Hematopoietic multipotent progenitor cell (in vitro differentiated cells): ENCODE data around the gene LITAFD. TPM values are rescaled to one million over a fixed set of nuclear protein-coding genes. Genes with fewer than 3 reads are reported as not detected.
A peak's percentile ranks its signal among the peaks of the same experiment; 100 is the strongest.
"Not testable (repeated sequence)": the region's sequence is repeated elsewhere in the genome, so short reads cannot be mapped to it uniquely, and the experiment has no call there.

Experiments
- DNase-seq, 3 donors: peaks; one replicate each; pipeline ENCODE4 v3.0.0-alpha.2; 2011 to 2015; ENCODE audit warnings: low read depth in 2 of 3, low spot score in 2 of 3
- total RNA-seq: library from RNA; depleted of rRNA; stranded (reverse); fragments of >200 nt; gene quantifications from one replicate; pipeline ENCODE4 v1.2.3, GENCODE V29; 2012

The LITAFD gene
- total RNA-seq, 1 donor = not detected

GRCh38 chr16:8916541-8917225, 34.5 kb downstream of the LITAFD start:
- peak in 1 of 3 donors; percentile 45 for DNase-seq

- not testable (repeated sequence) for DNase-seq
Measured at GRCh38 chr16:8917336-8917735, 35.2 kb downstream of the LITAFD start.

GRCh38 chr16:8919089-8919933, 37.2 kb downstream of the LITAFD start:
- no peak for DNase-seq

GRCh38 chr16:8919934-8920462, 37.8 kb downstream of the LITAFD start:
- no peak for DNase-seq

GRCh38 chr16:8920645-8921346, 38.6 kb downstream of the LITAFD start:
- no peak for DNase-seq

DNA sequence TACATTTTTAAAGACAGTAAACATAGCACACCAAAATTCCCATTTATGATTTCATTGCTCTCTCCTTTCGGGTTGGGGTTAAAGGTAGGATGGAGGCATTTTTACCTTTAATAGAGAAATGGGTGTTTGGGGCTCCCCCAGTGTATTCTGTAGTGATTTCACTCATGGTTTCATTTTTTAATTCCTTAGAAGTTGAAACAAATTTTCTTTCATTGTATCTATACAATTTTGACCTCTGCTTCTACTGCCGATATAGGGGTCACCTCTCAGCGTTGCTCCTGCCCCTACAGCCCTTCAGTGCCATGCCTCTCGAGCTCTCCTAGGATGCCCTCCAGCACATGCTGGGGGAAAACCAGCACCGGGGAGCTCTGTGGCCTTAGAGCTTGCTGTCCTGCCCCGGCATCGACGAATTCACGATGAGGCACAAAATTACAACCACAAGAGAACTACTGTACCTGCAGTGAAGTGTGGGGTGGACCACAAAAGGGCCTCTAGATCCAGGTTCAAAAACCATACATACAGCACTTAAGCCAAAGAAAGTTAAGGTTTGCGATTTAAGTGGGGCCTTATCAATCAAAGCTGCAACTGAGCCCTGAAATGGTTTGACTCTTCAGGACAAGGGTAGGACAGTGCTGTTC, 39.3 kb downstream of the LITAFD start:
- DNase-seq = no peak

- no peak for DNase-seq
Measured at GRCh38 chr16:8923199-8923598, 41.0 kb downstream of the LITAFD start.

DNA sequence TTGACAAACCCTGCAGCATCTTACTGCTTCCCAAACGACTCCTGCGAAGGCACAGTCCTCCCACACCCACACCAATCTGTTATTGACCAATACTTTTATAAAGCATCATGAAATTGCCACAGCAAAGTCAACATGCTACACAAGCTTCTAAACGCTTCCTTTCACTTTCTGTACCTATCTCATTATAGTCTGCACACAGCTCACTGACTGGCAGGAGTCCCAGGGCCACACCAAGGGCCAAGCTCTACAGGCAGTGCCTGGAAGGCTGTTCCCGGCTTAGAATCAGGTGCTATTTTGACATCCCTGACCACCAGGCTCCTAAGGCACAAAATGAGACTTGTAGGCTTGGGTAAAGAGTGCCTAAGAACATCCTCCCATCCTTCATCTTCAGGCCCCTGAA, 42.1 kb downstream of the LITAFD start:
- DNase-seq = no peak

DNA sequence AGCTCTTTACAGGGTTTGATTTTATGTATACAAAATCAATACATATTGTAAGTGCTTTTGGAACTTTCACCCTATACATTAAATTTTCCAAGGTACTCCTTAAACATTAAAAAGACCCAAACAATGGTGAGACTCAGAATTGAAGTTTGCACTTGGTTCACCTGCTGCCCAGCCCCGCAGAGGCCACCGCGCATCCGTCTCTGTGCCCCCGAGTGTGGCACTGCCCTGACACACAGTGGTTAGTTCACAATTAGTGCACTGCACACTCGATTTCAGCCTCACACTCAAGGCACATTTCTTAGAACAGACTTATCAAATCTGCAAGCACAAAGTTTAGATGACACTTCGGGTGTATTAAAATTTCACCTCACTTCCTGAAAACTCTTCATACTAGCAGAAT, 43.3 kb downstream of the LITAFD start:
- DNase-seq = no peak

GRCh38 chr16:8926827-8927226, 44.7 kb downstream of the LITAFD start:
- DNase-seq = no peak

DNA sequence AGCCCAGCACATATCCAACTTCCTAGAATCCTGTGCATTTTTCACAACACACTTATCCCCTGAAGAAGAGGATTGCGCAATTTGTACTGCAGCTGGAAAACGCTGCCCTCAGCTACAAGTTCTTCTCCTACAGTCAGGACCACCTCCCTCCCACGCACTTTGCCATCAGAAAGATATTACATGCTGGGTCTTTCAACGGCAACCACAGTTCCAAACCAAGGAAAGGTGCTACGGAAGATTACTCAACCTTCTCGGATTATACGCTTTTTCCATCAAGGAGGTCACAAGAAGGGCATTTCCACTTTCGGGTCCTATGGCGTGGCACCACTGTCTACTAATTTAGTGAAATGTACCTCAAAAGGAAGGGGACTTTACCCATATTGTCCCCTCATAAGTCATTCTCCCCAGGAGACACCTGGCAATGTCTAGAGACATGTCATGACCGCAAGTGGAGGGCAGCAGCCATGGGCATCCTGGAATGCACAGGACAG, 46.4 kb downstream of the LITAFD start:
- no peak for DNase-seq

DNA sequence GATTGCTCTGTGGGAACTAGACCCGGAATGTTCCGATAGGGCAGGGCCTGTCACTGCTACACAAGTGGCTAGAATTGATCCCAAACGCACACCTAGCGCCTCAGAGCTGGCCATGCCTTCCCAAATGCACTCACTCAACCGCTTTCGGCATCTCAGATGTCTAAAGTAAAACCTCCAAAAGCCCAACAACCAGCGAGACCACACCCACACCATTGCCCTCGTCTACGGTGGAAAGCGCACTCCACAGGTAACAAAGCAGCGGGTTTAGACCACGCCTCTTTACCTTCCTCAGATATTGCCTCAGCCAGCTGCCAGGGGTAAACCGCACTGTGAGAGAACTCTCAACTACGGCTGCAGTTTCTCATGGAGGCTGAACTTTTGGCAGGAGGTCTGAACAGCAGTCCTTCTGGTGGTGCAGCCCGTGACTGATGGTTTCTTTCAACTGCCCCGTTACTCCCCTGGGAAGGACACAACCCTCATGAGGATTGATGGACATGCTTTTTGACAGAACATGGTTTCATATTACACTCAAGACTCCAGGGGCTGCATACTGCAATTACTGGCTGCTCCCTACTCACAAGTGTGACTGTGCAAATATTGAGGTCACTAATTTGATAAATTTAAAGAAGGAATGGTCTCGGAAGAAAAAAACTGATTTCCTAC, 47.1 kb downstream of the LITAFD start:
- no peak for DNase-seq

DNA sequence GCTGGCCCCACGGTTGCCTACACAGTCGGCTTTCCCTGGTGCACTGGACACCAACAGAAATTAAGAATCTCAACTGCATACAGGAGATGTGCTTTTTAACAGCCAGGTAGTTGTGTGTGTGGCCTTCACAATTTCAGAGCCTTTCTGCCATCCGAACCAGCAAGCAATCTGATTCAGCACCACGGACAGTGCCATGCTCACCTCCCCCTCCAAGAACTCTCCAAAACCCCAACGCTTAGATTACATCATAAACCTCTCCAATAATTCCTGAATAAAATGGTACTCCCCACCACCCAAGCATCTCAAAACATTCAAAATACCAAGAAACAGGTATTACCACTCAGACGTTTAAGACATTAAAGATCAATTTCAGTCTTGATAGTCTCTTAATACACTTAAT, 49.7 kb downstream of the LITAFD start:
- DNase-seq = peak; percentile 30 to 63 (median 30)

- DNase-seq = no peak
Measured at GRCh38 chr16:8934601-8935000, 52.5 kb downstream of the LITAFD start.

Other genes with a start within 250 kb of the LITAFD start
- gene ABAT, start 207.7 kb upstream of the LITAFD start, total RNA-seq = 7.5 TPM
- gene TMEM186, start 84.7 kb upstream of the LITAFD start, total RNA-seq = 6.5 TPM
- 8.9 TPM for gene PMM2, start 84.5 kb upstream of the LITAFD start, total RNA-seq
- 63.6 TPM for gene CARHSP1, start 13.3 kb upstream of the LITAFD start, total RNA-seq
- 44.4 TPM for gene USP7, start 81.6 kb downstream of the LITAFD start, total RNA-seq
- gene HAPSTR1, start 209.3 kb downstream of the LITAFD start, total RNA-seq = 49.3 TPM